Trophoblast cell (in vitro differentiated cells and primary cell): Measurements from ENCODE around the gene ZNF554.

Experiments
- DNase-seq, 2 donors: peaks; one replicate each; pipeline ENCODE4 v3.0.0-alpha.2; 2016
- H2AFZ ChIP-seq: 2 replicates; pipeline ENCODE4 v1.6.1; 2013; ENCODE audit warnings: low read length, moderate library complexity, mild to moderate bottlenecking; ENCODE audit not compliant: insufficient read depth, poor library complexity
- H2AK5ac ChIP-seq: 2 replicates; pipeline ENCODE4 v1.6.1; 2013; ENCODE audit warnings: mild to moderate bottlenecking, low read length
- H2BK120ac ChIP-seq: 2 replicates; pipeline ENCODE4 v1.6.1; 2013; ENCODE audit warnings: low read length, mild to moderate bottlenecking, moderate library complexity; ENCODE audit not compliant: insufficient read depth, poor library complexity
- H2BK12ac ChIP-seq: 2 replicates; pipeline ENCODE4 v1.6.1; 2013; ENCODE audit warnings: mild to moderate bottlenecking, low read length, moderate library complexity
- H2BK5ac ChIP-seq: 2 replicates; pipeline ENCODE4 v1.6.1; 2013; ENCODE audit warnings: low read length, low read depth, moderate library complexity, mild to moderate bottlenecking; ENCODE audit not compliant: poor library complexity
- H3K14ac ChIP-seq: 2 replicates; pipeline ENCODE4 v1.6.1; 2013; ENCODE audit warnings: mild to moderate bottlenecking, low read length
- H3K18ac ChIP-seq: 2 replicates; pipeline ENCODE4 v1.6.1; 2013; ENCODE audit warnings: mild to moderate bottlenecking, low read length
- H3K23ac ChIP-seq: 2 replicates; pipeline ENCODE4 v1.6.1; 2013; ENCODE audit warnings: low read length
- H3K27ac ChIP-seq: 2 replicates; pipeline ENCODE4 v1.5.1; 2013; ENCODE audit warnings: low read depth, mild to moderate bottlenecking, inconsistent platforms, low read length, moderate library complexity
- H3K27me3 ChIP-seq: 2 replicates; pipeline ENCODE4 v1.6.1; 2013; ENCODE audit warnings: inconsistent platforms, mild to moderate bottlenecking, low read length, moderate library complexity; ENCODE audit not compliant: insufficient read depth
- H3K36me3 ChIP-seq, 2 experiments: 1 replicate in 1 of 2; 2 replicates in 1 of 2; pipeline ENCODE4 v1.6.1; 2013; ENCODE audit warnings: low read length in 2 of 2, mild to moderate bottlenecking in 2 of 2, moderate library complexity in 1 of 2; ENCODE audit not compliant: insufficient read depth in 2 of 2, control insufficient read depth in 1 of 2
- H3K4ac ChIP-seq: 2 replicates; pipeline ENCODE4 v1.6.1; 2013; ENCODE audit warnings: low read depth, mild to moderate bottlenecking, low read length, moderate library complexity
- H3K4me1 ChIP-seq, 2 experiments: 1 replicate in 1 of 2; 2 replicates in 1 of 2; pipeline ENCODE4 v1.6.1; 2013; ENCODE audit warnings: low read length in 2 of 2, mild to moderate bottlenecking in 2 of 2, moderate library complexity in 1 of 2; ENCODE audit not compliant: insufficient read depth in 2 of 2, control insufficient read depth in 1 of 2
- H3K4me2 ChIP-seq: 2 replicates; pipeline ENCODE4 v1.6.1; 2013; ENCODE audit warnings: inconsistent platforms, mild to moderate bottlenecking, low read length, moderate library complexity
- H3K4me3 ChIP-seq: 2 replicates; pipeline ENCODE4 v1.5.1; 2013; ENCODE audit warnings: mild to moderate bottlenecking, low read depth, low read length, inconsistent platforms
- H3K79me1 ChIP-seq: one replicate; pipeline ENCODE4 v1.6.1; 2013; ENCODE audit warnings: low read length
- H3K79me2 ChIP-seq: 2 replicates; pipeline ENCODE4 v1.6.1; 2013; ENCODE audit warnings: low read length, mild to moderate bottlenecking; ENCODE audit not compliant: control insufficient read depth, insufficient read depth, poor library complexity
- H3K9ac ChIP-seq: 2 replicates; pipeline ENCODE4 v1.6.1; 2013; ENCODE audit warnings: mild to moderate bottlenecking, low read length
- H3K9me3 ChIP-seq: 2 replicates; pipeline ENCODE4 v1.6.1; 2013; ENCODE audit warnings: low read depth, mild to moderate bottlenecking, control low read depth, inconsistent platforms, low read length; ENCODE audit not compliant: insufficient read depth
- H4K12ac ChIP-seq: 2 replicates; pipeline ENCODE4 v1.6.1; 2013; ENCODE audit warnings: low read depth, mild to moderate bottlenecking, low read length, moderate library complexity
- H4K8ac ChIP-seq: 2 replicates; pipeline ENCODE4 v1.6.1; 2013; ENCODE audit warnings: low read depth, mild to moderate bottlenecking, low read length, moderate library complexity
- H4K91ac ChIP-seq: one replicate; pipeline ENCODE4 v1.6.1; 2013; ENCODE audit warnings: low read depth, mild to moderate bottlenecking, low read length, moderate library complexity
- WGBS: extraction: QIAGEN DNeasy Blood & Tissue Kit; methylation state at CpG from one replicate; pipeline ENCODE4 v1.1.7; 2013; ENCODE audit warnings: missing lambda C conversion rate; ENCODE audit not compliant: insufficient read length, insufficient coverage; ENCODE audit errors: extremely low coverage; 5-methylcytosine and 5-hydroxymethylcytosine counted together

Gene ZNF554

GRCh38 chr19:2790194-2790556 is 29.5 kb upstream of the ZNF554 start:
- WGBS, result no CpG with 5 or more reads among the region's 14 CpGs

DNA sequence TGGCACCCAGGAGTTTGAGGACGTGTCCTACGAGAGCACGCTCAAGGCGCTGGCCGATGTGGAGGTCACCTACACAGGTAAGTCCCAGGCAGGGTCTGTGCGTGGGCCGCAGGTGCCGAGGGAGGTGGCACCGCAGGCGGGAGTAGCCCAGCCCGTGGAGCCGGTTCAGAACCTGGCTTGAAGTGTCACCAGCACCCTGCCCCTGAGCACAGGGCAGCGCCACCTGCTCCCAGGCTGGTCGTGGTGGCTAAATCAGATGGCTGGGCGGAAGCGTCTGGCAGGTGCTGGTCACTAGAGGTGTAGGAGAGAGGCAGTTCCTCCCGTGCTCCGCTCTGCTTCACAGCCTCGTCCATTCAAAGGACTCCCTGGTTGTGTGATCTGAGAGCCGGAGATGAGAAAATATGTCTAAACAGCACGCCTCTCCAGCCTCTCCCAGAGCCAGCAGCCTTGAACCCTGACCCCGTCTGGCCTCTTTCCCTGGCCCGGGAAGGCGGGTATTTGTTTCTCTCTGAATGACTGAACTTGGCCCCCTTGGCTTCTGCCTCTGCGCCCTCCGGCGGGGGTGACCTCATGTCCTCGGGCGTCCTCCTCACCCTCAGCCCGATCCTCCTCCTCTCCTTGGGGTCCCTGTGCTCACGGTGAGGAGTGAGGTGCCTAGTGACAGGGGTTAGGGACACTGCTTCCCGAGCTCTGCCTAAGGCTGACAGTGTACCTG is 29.0 kb upstream of the ZNF554 start:
- H3K18ac ChIP-seq, result no peak overlapping the region
- H4K91ac ChIP-seq, result no peak overlapping the region

More at GRCh38 chr19:2790194-2790556, 29.5 kb upstream of the ZNF554 start:
- Histone ChIP-seq H2AFZ (no peak overlapping the region), H3K79me1 (peaks cover 3% of the 10 kb centered on the region), H3K4me2 (no peak overlapping the region), H2BK12ac (no peak overlapping the region), H3K23ac (no peak overlapping the region), H3K27me3 (no peaks in the 10 kb centered on the region), H3K18ac (no peak overlapping the region), H3K27ac (no peak overlapping the region), H3K9ac (no peak overlapping the region), H2AK5ac (no peak overlapping the region), H4K12ac (no peak overlapping the region), H3K14ac (no peak overlapping the region), H3K4me3 (no peak overlapping the region), H3K79me2 (peaks cover 9% of the 10 kb centered on the region), H4K8ac (no peak overlapping the region), H4K91ac (no peak overlapping the region), H3K36me3 (peaks cover 47 to 56% of the 10 kb centered on the region in 2 experiments), H2BK5ac (no peak overlapping the region), H3K4me1 (peaks cover 5 to 6% of the 10 kb centered on the region in 2 experiments), H3K4ac (no peak overlapping the region), H3K9me3 (no peaks in the 10 kb centered on the region), H2BK120ac (no peak overlapping the region)
- no peak for DNase-seq

DNA sequence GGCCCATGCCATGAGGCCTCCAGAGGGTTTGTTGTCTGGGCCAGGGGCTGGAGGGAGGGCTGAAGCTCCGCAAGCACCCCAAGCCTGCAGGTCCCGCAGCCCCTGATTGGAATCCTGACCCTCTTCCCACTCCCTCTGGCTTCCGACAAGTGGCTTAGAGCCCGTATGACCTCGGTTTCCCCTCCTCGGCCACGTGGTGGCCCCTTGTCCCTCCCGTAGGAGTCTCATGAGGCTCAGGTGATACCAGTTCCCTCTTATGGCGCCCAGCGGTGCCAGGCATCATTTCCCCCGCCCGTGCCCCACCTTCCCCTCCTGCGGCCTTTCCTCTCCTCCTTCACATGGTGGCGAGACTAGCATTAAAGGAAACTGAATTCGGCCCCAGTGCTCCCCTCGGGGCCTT is 28.2 kb upstream of the ZNF554 start:
- no peaks in the 10 kb centered on the region for H3K79me1 ChIP-seq
- H3K9me3 ChIP-seq, result peaks cover 3% of the 10 kb centered on the region
- peaks cover 1% of the 10 kb centered on the region in 2 experiments for H3K4me1 ChIP-seq
- no peak overlapping the region for H2AFZ ChIP-seq
- H2AK5ac ChIP-seq, result no peak overlapping the region
- no peak overlapping the region for H3K4me2 ChIP-seq
- H4K91ac ChIP-seq, result no peak overlapping the region
- no peak overlapping the region for H3K14ac ChIP-seq
- no peak overlapping the region for H2BK5ac ChIP-seq
- H3K4ac ChIP-seq, result no peak overlapping the region
- H3K27ac ChIP-seq, result no peak overlapping the region
- H3K36me3 ChIP-seq, result peaks cover 59 to 69% of the 10 kb centered on the region in 2 experiments
- H3K79me2 ChIP-seq, result no peaks in the 10 kb centered on the region
- H3K23ac ChIP-seq, result no peak overlapping the region
- no peak overlapping the region for H2BK120ac ChIP-seq
- no peak overlapping the region for H4K8ac ChIP-seq
- H4K12ac ChIP-seq, result no peak overlapping the region
- H2BK12ac ChIP-seq, result no peak overlapping the region
- no peak overlapping the region for H3K9ac ChIP-seq
- WGBS, result no CpG with 5 or more reads among the region's 16 CpGs
- no peaks in the 10 kb centered on the region for H3K27me3 ChIP-seq
- no peak overlapping the region for H3K4me3 ChIP-seq
- DNase-seq, result no peak
- no peak overlapping the region for H3K18ac ChIP-seq

More for the DNA sequence above, 29.0 kb upstream of the ZNF554 start:
- H3K27me3 ChIP-seq, result no peaks in the 10 kb centered on the region
- H3K79me2 ChIP-seq, result peaks cover 6% of the 10 kb centered on the region
- no peak overlapping the region for H2AK5ac ChIP-seq
- H3K4me1 ChIP-seq, result peaks cover 5 to 6% of the 10 kb centered on the region in 2 experiments
- no peak for DNase-seq
- H3K14ac ChIP-seq, result no peak overlapping the region
- H2BK120ac ChIP-seq, result no peak overlapping the region
- no peak overlapping the region for H3K9ac ChIP-seq
- no peak overlapping the region for H3K23ac ChIP-seq
- H3K27ac ChIP-seq, result no peak overlapping the region
- H3K36me3 ChIP-seq, result peaks cover 52 to 62% of the 10 kb centered on the region in 2 experiments
- no peak overlapping the region for H2BK5ac ChIP-seq
- no peak overlapping the region for H3K4ac ChIP-seq
- no peak overlapping the region for H4K8ac ChIP-seq
- no peak overlapping the region for H4K12ac ChIP-seq
- no peak overlapping the region for H2AFZ ChIP-seq
- H3K79me1 ChIP-seq, result no peaks in the 10 kb centered on the region
- H2BK12ac ChIP-seq, result no peak overlapping the region
- H3K4me2 ChIP-seq, result no peak overlapping the region
- H3K4me3 ChIP-seq, result no peak overlapping the region
- WGBS, result no CpG with 5 or more reads among the region's 32 CpGs
- no peaks in the 10 kb centered on the region for H3K9me3 ChIP-seq

DNA sequence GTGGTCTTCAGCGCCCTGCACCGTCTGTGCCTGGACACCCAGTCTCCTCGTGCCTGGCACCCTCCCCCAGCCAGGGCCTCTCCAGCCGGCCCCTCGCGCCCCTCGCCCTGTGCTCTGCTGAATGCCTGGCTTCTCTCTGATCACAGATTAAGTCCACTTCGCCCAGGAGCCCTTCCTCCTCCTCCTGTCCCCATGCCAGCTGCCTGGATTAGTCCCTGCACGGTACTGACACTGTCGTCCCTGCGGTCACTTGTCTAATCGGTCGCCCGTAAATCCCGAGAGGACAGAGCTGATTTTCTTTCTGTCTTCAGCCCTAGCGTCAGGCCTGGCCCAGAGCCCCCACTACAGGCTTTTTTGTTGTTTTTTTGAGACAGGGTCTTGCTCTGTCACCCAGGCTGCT is 27.8 kb upstream of the ZNF554 start:
- Histone ChIP-seq H4K8ac (no peak overlapping the region), H3K27me3 (no peaks in the 10 kb centered on the region), H3K4me3 (no peak overlapping the region), H3K79me2 (no peaks in the 10 kb centered on the region), H2BK5ac (no peak overlapping the region), H4K12ac (no peak overlapping the region), H3K4me2 (no peak overlapping the region), H2AFZ (no peak overlapping the region), H3K9me3 (peaks cover 3% of the 10 kb centered on the region), H3K79me1 (no peaks in the 10 kb centered on the region), H3K4ac (no peak overlapping the region), H4K91ac (no peak overlapping the region), H2AK5ac (no peak overlapping the region), H2BK120ac (no peak overlapping the region), H3K27ac (no peak overlapping the region), H3K14ac (no peak overlapping the region), H3K4me1 (no peaks in the 10 kb centered on the region), H2BK12ac (no peak overlapping the region), H3K23ac (no peak overlapping the region), H3K18ac (no peak overlapping the region), H3K9ac (no peak overlapping the region), H3K36me3 (peaks cover 64 to 74% of the 10 kb centered on the region in 2 experiments)
- WGBS, result no CpG with 5 or more reads among the region's 16 CpGs
- DNase-seq, result no peak
